Neural crest cell (in vitro differentiated cells): ENCODE data around the gene FLG. TPM values are rescaled to one million over a fixed set of nuclear protein-coding genes. Genes with fewer than 3 reads are reported as not detected.
"Not testable (repeated sequence)": the region's sequence is repeated elsewhere in the genome, so short reads cannot be mapped to it uniquely, and the experiment has no call there.

Experiments used
- DNase-seq: peaks from one replicate; pipeline ENCODE4 v3.0.0; 2021; ENCODE audit warnings: low read depth, mixed read lengths, low spot score
- H3K27ac Mint-ChIP-seq: one replicate; pipeline ENCODE4 v1.8.0; 2021; ENCODE audit warnings: mild to moderate bottlenecking, mixed read lengths; ENCODE audit not compliant: unreplicated experiment
- H3K27me3 Mint-ChIP-seq: 2 replicates; pipeline ENCODE4 v1.8.0; 2021; ENCODE audit warnings: low read depth, mild to moderate bottlenecking, mixed read lengths
- H3K36me3 Mint-ChIP-seq: 2 replicates; pipeline ENCODE4 v1.8.0; 2021; ENCODE audit warnings: low read depth, mild to moderate bottlenecking, mixed read lengths
- H3K4me1 Mint-ChIP-seq: 2 replicates; pipeline ENCODE4 v1.8.0; 2021; ENCODE audit warnings: mixed read lengths
- H3K4me3 Mint-ChIP-seq: one replicate; pipeline ENCODE4 v1.8.0; 2021; ENCODE audit warnings: mild to moderate bottlenecking, mixed read lengths
- H3K9me3 Mint-ChIP-seq: 2 replicates; pipeline ENCODE4 v1.8.0; 2021; ENCODE audit warnings: mixed read lengths
- total RNA-seq: library from RNA; stranded (reverse); gene quantifications from 2 replicates; pipeline ENCODE4 v1.2.1, GENCODE V29; 2021
- TF ChIP-seq, protein P1 (sequence below): fragments of 200-600 bp; sonication (generic); conservative IDR thresholded peaks from 2 replicates; pipeline ENCODE4 v1.5.0; 2021; ENCODE audit warnings: antibody characterized with exemption, mild to moderate bottlenecking

FLG gene
- total RNA-seq, 1 donor from 2014 or later = not detected

DNA sequence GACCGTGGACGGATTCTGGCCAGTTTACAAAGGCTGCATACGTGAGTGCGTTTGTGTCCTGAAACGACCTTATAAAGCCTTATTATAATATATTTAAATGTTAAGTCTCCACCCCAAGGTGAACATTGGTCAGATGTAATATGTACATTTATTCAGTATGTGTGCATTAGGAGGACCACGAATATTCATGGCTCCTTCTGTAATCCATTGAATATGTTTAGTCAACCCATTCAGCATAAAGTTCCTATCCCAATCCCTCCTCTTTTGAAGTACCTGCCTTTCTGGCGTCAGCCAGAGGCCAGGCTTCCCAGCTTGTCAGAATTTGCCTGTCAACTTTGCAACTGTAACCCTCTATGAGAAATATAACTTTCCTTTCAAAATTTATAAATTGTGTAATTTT lies 10.4 kb upstream of the FLG start:
- H3K4me1 Mint-ChIP-seq = no peaks in the 10 kb centered on the region
- TF ChIP-seq, protein P1, sequence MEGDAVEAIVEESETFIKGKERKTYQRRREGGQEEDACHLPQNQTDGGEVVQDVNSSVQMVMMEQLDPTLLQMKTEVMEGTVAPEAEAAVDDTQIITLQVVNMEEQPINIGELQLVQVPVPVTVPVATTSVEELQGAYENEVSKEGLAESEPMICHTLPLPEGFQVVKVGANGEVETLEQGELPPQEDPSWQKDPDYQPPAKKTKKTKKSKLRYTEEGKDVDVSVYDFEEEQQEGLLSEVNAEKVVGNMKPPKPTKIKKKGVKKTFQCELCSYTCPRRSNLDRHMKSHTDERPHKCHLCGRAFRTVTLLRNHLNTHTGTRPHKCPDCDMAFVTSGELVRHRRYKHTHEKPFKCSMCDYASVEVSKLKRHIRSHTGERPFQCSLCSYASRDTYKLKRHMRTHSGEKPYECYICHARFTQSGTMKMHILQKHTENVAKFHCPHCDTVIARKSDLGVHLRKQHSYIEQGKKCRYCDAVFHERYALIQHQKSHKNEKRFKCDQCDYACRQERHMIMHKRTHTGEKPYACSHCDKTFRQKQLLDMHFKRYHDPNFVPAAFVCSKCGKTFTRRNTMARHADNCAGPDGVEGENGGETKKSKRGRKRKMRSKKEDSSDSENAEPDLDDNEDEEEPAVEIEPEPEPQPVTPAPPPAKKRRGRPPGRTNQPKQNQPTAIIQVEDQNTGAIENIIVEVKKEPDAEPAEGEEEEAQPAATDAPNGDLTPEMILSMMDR = no peak
- no peaks in the 10 kb centered on the region for H3K27me3 Mint-ChIP-seq
- H3K36me3 Mint-ChIP-seq = peaks cover 2% of the 10 kb centered on the region
- peaks cover 25% of the 10 kb centered on the region for H3K9me3 Mint-ChIP-seq
- no peak overlapping the region for H3K4me3 Mint-ChIP-seq
- DNase-seq = no peak
- no peak overlapping the region for H3K27ac Mint-ChIP-seq

DNA sequence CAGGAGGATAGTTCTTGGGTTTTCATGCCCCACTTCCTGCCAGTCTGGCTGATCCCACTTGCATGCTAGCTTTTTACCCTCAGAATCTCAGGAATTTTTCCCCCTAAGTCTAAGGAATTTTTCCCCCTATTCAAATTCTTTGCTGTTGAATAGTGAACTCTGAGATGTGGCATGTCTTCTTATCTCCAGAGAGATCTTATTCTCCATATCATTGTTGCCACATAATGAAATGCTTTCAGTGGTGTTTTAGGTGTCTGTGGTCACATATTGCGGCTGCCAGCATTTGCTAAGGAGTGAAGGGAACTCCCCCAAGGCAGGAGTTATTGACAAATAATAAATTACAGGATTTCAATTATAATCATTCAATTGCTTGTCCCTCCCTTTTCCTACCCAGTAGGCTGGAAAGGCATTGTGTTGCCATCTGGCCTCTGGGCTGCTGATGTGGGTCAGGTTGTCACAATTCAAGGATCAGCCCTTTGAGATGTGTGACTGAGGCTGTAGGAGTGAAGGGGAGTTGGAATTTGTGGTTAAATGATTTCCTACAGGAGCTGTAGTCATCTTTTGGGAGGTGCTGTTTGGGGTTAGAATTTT lies 3.9 kb upstream of the FLG start:
- Mint-ChIP-seq H3K9me3 (peaks cover 29% of the 10 kb centered on the region), H3K4me3 (no peak overlapping the region), H3K36me3 (no peaks in the 10 kb centered on the region), H3K4me1 (no peaks in the 10 kb centered on the region), H3K27ac (no peak overlapping the region), H3K27me3 (no peaks in the 10 kb centered on the region)
- DNase-seq = no peak
- TF ChIP-seq, protein P1 = no peak

DNA sequence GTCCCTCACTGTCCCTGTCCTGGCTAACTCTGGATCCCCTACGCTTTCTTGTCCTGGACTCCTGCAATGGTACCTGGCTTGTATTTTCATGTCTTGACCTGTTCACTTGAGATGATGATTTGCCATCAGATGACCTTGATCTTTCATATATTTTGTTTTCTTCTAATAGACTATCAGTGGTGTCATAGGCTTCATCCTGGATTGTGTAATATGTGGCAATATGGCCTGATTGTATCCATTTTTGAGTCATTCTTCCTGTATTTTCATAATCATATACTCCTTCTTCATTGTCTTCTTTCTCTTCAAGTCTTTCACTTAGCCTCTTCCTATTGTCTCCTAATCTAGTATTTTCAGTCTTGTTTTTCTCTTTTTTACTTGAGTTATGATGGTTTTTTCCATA lies 11.1 kb downstream of the FLG start:
- Mint-ChIP-seq H3K27ac (no peak overlapping the region), H3K36me3 (peaks cover 19% of the 10 kb centered on the region), H3K9me3 (peaks cover 10% of the 10 kb centered on the region), H3K4me1 (no peaks in the 10 kb centered on the region), H3K4me3 (no peak overlapping the region), H3K27me3 (no peaks in the 10 kb centered on the region)
- TF ChIP-seq, protein P1 = no peak
- no peak for DNase-seq

DNA sequence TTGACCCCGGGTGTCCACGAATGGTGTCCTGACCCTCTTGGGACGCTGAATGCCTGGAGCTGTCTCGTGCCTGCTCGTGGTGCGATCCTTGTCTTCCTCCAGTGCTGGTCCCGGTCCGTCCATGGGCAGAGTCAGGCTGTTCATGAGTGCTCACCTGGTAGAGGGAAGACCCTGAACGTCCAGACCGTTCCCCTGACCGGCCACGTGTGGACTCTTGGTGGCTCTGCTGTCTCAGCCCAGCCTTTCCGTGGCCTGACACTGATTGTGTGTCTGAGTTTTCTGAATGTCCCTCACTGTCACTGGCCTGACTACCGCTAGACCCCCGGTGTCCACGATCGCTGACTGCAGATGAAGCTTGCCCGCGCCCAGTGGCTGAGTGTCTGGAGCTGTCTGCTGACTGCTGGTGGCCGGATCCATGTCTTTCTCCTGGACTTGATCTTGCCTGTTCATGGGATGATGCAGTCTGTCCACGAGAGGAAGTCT lies 11.7 kb downstream of the FLG start:
- Mint-ChIP-seq H3K36me3 (peaks cover 21% of the 10 kb centered on the region), H3K27ac (no peak overlapping the region)

DNA sequence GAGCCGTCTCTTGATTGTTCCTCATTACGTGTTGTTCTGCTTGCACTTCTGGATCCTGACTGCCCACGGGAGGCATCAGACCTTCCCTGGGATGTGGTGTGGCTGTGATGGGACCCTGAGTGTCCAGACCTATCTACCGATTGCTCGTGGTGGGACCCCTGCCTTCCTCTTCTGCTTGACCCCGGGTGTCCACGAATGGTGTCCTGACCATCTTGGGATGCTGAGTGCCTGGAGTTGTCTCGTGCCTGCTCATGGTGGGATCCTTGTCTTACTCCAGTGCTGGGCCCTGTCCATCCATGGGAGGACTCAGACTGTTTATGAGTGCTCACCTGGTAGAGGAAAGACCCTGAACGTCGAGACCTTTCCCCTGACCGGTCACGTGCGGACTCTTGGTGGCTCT lies 12.9 kb downstream of the FLG start:
- not testable (repeated sequence) for H3K27me3 Mint-ChIP-seq, H3K4me3 Mint-ChIP-seq, H3K4me1 Mint-ChIP-seq, DNase-seq, H3K27ac Mint-ChIP-seq
- peaks cover 21% of the 10 kb centered on the region for H3K36me3 Mint-ChIP-seq
- H3K9me3 Mint-ChIP-seq = peaks cover 17% of the 10 kb centered on the region

More for the DNA sequence above, 11.7 kb downstream of the FLG start:
- DNase-seq = no peak
- peaks cover 15% of the 10 kb centered on the region for H3K9me3 Mint-ChIP-seq
- H3K27me3 Mint-ChIP-seq = no peaks in the 10 kb centered on the region
- TF ChIP-seq, protein P1 = no peak
- H3K4me3 Mint-ChIP-seq = no peak overlapping the region
- no peaks in the 10 kb centered on the region for H3K4me1 Mint-ChIP-seq

DNA sequence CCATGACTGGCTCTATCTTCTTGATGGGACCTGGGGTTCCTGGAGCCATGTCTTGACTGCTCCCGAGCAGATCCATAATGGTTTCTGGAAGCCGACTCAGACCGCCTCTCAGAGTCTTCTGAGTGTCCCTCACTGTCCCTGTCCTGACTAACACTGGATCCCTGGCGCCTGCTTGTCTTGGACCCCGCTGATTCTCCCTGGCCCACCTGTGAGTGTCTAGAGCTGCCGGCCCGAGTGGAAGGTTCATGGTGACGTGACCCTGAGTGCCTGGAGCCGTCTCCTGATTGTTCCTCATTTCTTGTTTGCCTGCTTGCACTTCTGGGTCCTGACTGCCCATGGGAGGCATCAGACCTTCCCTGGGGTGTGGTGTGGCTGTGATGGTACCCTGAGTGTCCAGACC lies 15.1 kb downstream of the FLG start:
- Mint-ChIP-seq H3K4me3 (no peak overlapping the region), H3K4me1 (no peaks in the 10 kb centered on the region), H3K27me3 (no peaks in the 10 kb centered on the region), H3K9me3 (peaks cover 17% of the 10 kb centered on the region), H3K27ac (no peak overlapping the region), H3K36me3 (peaks cover 21% of the 10 kb centered on the region)
- DNase-seq = no peak
- TF ChIP-seq, protein P1 = no peak

DNA sequence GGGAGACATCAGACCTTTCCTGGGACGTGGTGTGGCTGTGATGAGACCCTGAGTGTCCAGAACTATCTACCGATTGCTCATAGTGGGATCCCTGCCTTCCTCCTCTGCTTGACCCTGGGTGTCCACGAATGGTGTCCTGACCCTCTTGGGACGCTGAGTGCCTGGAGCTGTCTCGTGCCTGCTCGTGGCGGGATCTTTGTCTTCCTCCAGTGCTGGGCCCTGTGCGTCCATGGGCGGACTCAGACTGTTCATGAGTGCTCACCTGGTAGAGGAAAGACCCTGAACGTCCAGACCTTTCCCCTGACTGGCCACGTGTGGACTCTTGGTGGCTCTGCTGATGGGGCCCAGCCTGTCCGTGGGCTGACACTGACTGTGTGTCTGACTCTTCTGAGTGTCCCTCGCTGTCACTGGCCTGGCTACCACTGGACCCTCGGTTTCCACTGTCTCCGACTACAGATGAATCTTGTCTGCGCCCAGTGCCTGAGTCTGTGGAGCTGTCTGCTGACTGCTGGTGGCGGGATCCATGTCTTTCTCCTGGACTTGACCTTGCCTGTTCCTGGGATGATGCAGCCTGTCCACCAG lies 15.6 kb downstream of the FLG start:
- not testable (repeated sequence) for H3K4me3 Mint-ChIP-seq, H3K4me1 Mint-ChIP-seq, DNase-seq, H3K27me3 Mint-ChIP-seq, H3K27ac Mint-ChIP-seq
- Mint-ChIP-seq H3K36me3 (peaks cover 21% of the 10 kb centered on the region), H3K9me3 (peaks cover 13% of the 10 kb centered on the region)

DNA sequence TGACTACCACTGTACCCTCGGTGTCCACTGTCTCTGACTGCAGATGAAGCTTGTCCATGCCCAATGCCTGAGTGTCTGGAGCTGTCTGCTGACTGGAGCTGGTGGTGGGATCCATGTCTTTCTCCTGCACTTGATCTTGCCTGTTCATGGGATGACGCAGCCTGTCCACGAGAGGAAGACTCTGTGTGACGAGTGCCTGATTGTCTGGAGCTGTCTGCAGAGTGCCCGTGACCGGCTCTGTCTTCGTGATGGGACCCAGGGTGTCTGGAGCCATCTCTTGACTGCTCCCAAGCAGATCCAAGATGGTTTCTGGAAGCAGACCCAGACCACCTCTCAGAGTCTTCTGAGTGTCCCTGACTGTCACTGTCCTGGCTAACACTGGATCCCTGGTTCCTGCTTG lies 16.3 kb downstream of the FLG start:
- not testable (repeated sequence) for DNase-seq, H3K9me3 Mint-ChIP-seq, H3K27me3 Mint-ChIP-seq, H3K4me3 Mint-ChIP-seq, H3K27ac Mint-ChIP-seq, H3K4me1 Mint-ChIP-seq
- H3K36me3 Mint-ChIP-seq = peaks cover 14% of the 10 kb centered on the region

DNA sequence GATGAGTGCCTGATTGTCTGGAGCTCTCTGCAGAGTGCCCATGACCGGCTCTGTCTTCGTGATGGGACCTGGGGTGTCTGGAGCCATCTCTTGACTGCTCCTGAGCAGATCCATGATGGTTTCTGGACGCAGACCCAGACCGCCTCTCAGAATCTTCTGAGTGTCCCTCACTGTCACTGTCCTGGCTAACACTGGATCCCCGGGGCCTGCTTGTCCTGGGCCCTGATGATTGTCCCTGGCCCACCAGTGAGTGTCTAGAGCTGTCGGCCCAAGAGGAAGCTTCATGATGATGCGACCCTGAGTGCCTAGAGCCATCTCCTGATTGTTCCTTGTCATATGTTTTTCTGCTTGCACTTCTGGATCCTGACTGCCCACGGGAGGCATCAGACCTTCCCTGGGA lies 17.1 kb downstream of the FLG start:
- not testable (repeated sequence) for H3K9me3 Mint-ChIP-seq, H3K4me1 Mint-ChIP-seq, H3K27ac Mint-ChIP-seq, H3K4me3 Mint-ChIP-seq, H3K27me3 Mint-ChIP-seq, DNase-seq
- H3K36me3 Mint-ChIP-seq = peaks cover 14% of the 10 kb centered on the region
